HCT116 (cell line): ENCODE results near the gene RNF145. TPM values are rescaled to one million over a fixed set of nuclear protein-coding genes. Genes with fewer than 3 reads are reported as not detected.

Experiments
- ATAC-seq: fragments of 200-7000 bp; cut with Tn5 transposase; 2 replicates; pipeline ENCODE4 v1.9.1; 2020; ENCODE audit warnings: mild to moderate bottlenecking, moderate library complexity
- BruUV-seq: library from RNA; stranded (reverse); fragments of 400-500 nt; replicated peaks from 2 replicates; lab custom pipeline; 2021; lab: Mats Ljungman, UMichigan
- CTCF ChIA-PET: fragments of 300-600 bp; sonication (Branson Sonifier 250); formaldehyde crosslinking; loops from one replicate; lab custom pipeline; 2021; ENCODE audit warnings: antibody characterized with exemption; lab: Charles Lee
- POLR2A ChIA-PET: fragments of 300-600, 350-600 bp; sonication (Branson Sonifier 250); formaldehyde crosslinking; loops from one replicate; lab custom pipeline; 2021; ENCODE audit warnings: antibody characterized with exemption; lab: Charles Lee
- RAD21 ChIA-PET, 2 experiments: fragments of 300-600 bp; sonication (Branson Sonifier 250); formaldehyde crosslinking; loops; one replicate each; lab custom pipeline; 2023; ENCODE audit warnings: low total read pairs in 2 of 2; ENCODE audit not compliant: uncharacterized antibody in 2 of 2, unreplicated experiment in 2 of 2, low non-redundant PET in 1 of 2; lab: Charles Lee
- DNase-seq: peaks from one replicate; pipeline ENCODE4 v3.0.0-alpha.2; 2010; ENCODE audit warnings: low read depth, low spot score
- H2AFZ ChIP-seq: fragments of 200-600 bp; shearing (Covaris generic), sonication (generic); 2 replicates; pipeline ENCODE4 v1.6.1; 2017; ENCODE audit warnings: low read depth, mixed run types, mixed read lengths, antibody characterized with exemption, low read length; ENCODE audit not compliant: poor library complexity, severe bottlenecking
- H3K27ac ChIP-seq: 2 replicates; pipeline ENCODE4 v1.5.1; 2012; ENCODE audit warnings: low read depth, low read length
- H3K27me3 ChIP-seq: fragments of 200-600 bp; sonication (generic); 2 replicates; pipeline ENCODE4 v1.6.1; 2016; ENCODE audit warnings: mixed run types, low read length, mixed read lengths; ENCODE audit not compliant: insufficient read depth
- H3K36me3 ChIP-seq, 2 experiments: fragments of 200-500 bp in 1 of 2; fragments of 200-600 bp in 1 of 2; sonication (Bioruptor generic) in 1 of 2; sonication (generic) in 1 of 2; 2 replicates each; pipeline versions ENCODE4 v1.5.1 to v1.6.1; 2014 to 2016; ENCODE audit warnings: low read length in 2 of 2, inconsistent platforms in 1 of 2, mixed read lengths in 1 of 2, mixed run types in 1 of 2; ENCODE audit not compliant: insufficient read depth in 2 of 2, control insufficient read depth in 1 of 2
- H3K4me1 ChIP-seq, 2 experiments: fragments of 200-600 bp in 1 of 2; sonication (generic) in 1 of 2; 2 replicates each; pipeline versions ENCODE4 v1.5.1 to v1.6.1; 2012 to 2017; ENCODE audit warnings: low read length in 2 of 2, inconsistent platforms in 1 of 2, mild to moderate bottlenecking in 1 of 2, mixed read lengths in 1 of 2, mixed run types in 1 of 2, moderate library complexity in 1 of 2; ENCODE audit not compliant: insufficient read depth in 2 of 2, control insufficient read depth in 1 of 2
- H3K4me2 ChIP-seq: fragments of 200-600 bp; sonication (generic); 2 replicates; pipeline ENCODE4 v1.6.1; 2017; ENCODE audit warnings: mixed run types, low read length, mixed read lengths
- H3K4me3 ChIP-seq, 2 experiments: fragments of 200-600 bp in 1 of 2; sonication (generic) in 1 of 2; replicated peaks in 1 of 2; 2 replicates each; pipeline ENCODE4 v1.5.1; 2011 to 2016; ENCODE audit warnings: low read length in 2 of 2, control low read depth in 1 of 2, low read depth in 1 of 2, mild to moderate bottlenecking in 1 of 2, mixed read lengths in 1 of 2, mixed run types in 1 of 2
- H3K79me2 ChIP-seq: fragments of 200-600 bp; sonication (generic); 2 replicates; pipeline ENCODE4 v1.6.1; 2017; ENCODE audit warnings: mild to moderate bottlenecking, mixed run types, low read length, moderate library complexity, mixed read lengths; ENCODE audit not compliant: insufficient read depth
- H3K9ac ChIP-seq: fragments of 200-600 bp; sonication (generic); 2 replicates; pipeline ENCODE4 v1.6.1; 2016; ENCODE audit warnings: low read length, mixed read lengths
- H3K9me2 ChIP-seq: fragments of 200-600 bp; sonication (generic), shearing (Covaris generic); 2 replicates; pipeline ENCODE4 v1.6.1; 2017; ENCODE audit warnings: mixed run types, mild to moderate bottlenecking, moderate library complexity; ENCODE audit not compliant: insufficient read depth
- H3K9me3 ChIP-seq, 2 experiments: fragments of 200-500 bp in 1 of 2; fragments of 200-600 bp in 1 of 2; sonication (Bioruptor generic) in 1 of 2; sonication (generic) in 1 of 2; 2 replicates each; pipeline ENCODE4 v1.6.1; 2014 to 2017; ENCODE audit warnings: low read length in 2 of 2, mixed read lengths in 2 of 2, inconsistent platforms in 1 of 2, low read depth in 1 of 2, mild to moderate bottlenecking in 1 of 2, mixed run types in 1 of 2, moderate library complexity in 1 of 2; ENCODE audit not compliant: control insufficient read depth in 1 of 2, insufficient read depth in 1 of 2
- H4K20me1 ChIP-seq: fragments of 200-600 bp; sonication (generic), shearing (Covaris generic); 2 replicates; pipeline ENCODE4 v1.6.1; 2017; ENCODE audit warnings: mixed run types, mild to moderate bottlenecking, moderate library complexity; ENCODE audit not compliant: insufficient read depth
- CEBPB ChIP-seq: IDR thresholded peaks from 2 replicates; pipeline ENCODE4 v1.6.1; 2012; ENCODE audit warnings: low read depth
- CTCF ChIP-seq, 3 experiments: fragments of 200-600 bp in 1 of 3; sonication (generic) in 1 of 3; IDR thresholded peaks in 2 of 3; conservative IDR thresholded peaks in 1 of 3; 2 replicates each; pipeline ENCODE4 v1.5.1; 2012 to 2017; ENCODE audit warnings: low read depth in 2 of 3, low read length in 2 of 3, antibody characterized with exemption in 1 of 3, borderline replicate concordance in 1 of 3, control low read depth in 1 of 3, mild to moderate bottlenecking in 1 of 3, mixed read lengths in 1 of 3, mixed run types in 1 of 3, moderate library complexity in 1 of 3; ENCODE audit not compliant: insufficient read depth in 1 of 3
- ELF1 ChIP-seq: IDR thresholded peaks from 2 replicates; pipeline ENCODE4 v1.6.1; 2012; ENCODE audit warnings: low read depth, borderline replicate concordance
- EZH2phosphoT487 ChIP-seq: fragments of 200-600 bp; IDR thresholded peaks from 2 replicates; pipeline ENCODE4 v1.6.1; 2018; ENCODE audit warnings: antibody characterized with exemption, borderline replicate concordance
- RAD21 ChIP-seq: IDR thresholded peaks from 2 replicates; pipeline ENCODE4 v1.6.1; 2012; ENCODE audit warnings: low read depth, mild to moderate bottlenecking
- intact Hi-C: fragments of 100-400 bp; cut with micrococcal nuclease; formaldehyde crosslinking; loops from 2 replicates; pipeline ENCODE4 v1.10.0; 2022
- total RNA-seq: library from RNA; stranded (reverse); gene quantifications from one replicate; pipeline ENCODE4 v1.2.1, GENCODE V29; 2021; ENCODE audit not compliant: unreplicated experiment

Gene RNF145
- total RNA-seq, 1 experiment from 2014 or later, result 60.6 TPM

- BruUV-seq, result no TSS peak
- H3K27ac ChIP-seq, result no peak overlapping the region
- RAD21 ChIA-PET, result interaction anchor here (0.6 to 1.4 kb wide), 3 partner anchors 160 to 245 kb away, joined by 3 to 15 read pairs (median 14); no protein-coding TSS in a partner anchor
- CTCF ChIA-PET, result interaction anchor here (0.7 to 3.6 kb wide), 37 partner anchors 9 to 1234 kb away, joined by 3 to 108 read pairs (median 4); no protein-coding TSS in a partner anchor
- intact Hi-C loops, result loop anchor here (1.0 to 10.0 kb wide), 4 partner anchors 161 to 831 kb away; no protein-coding TSS in a partner anchor
- H3K79me2 ChIP-seq, result no peaks in the 10 kb centered on the region
- H3K36me3 ChIP-seq, result peaks cover 8 to 13% of the 10 kb centered on the region in 2 experiments; a peak in 3 of 4 replicates
- H2AFZ ChIP-seq, result no peak overlapping the region
- H3K27me3 ChIP-seq, result no peaks in the 10 kb centered on the region
- peaks cover 5% of the 10 kb centered on the region; the same call in 1 of the 2 replicates for H4K20me1 ChIP-seq
- no peaks in the 10 kb centered on the region for H3K9me3 ChIP-seq
- DNase-seq (peak; percentile 57), ATAC-seq (peak; percentile 89)
- POLR2A ChIA-PET, result interaction anchor here (0.8 to 1.0 kb wide), 2 partner anchors 160 to 167 kb away, joined by 3 read pairs; no protein-coding TSS in a partner anchor
- no peak overlapping the region for H3K4me3 ChIP-seq
- TF ChIP-seq RAD21 (peak; percentile 88), CTCF (IDR thresholded peaks at IDR 0.05 in 2 of 3, conservative IDR thresholded peaks at IDR 0.05 in 1 of 3; ENCODE audit: borderline replicate concordance in 1 of 3, insufficient read depth in 1 of 3, low read depth in 2 of 3, low read length in 2 of 3) (peak; percentile 68 to 94 (median 74); a peak in 5 of 6 replicates), ELF1 (no peak), CEBPB (0 out of 2 replicates have a peak, but pooled peaks have one; percentile 15), EZH2phosphoT487 (no peak)
- no peaks in the 10 kb centered on the region for H3K4me1 ChIP-seq
- H3K4me2 ChIP-seq, result no peak overlapping the region
- H3K9me2 ChIP-seq, result no peaks in the 10 kb centered on the region
- no peak overlapping the region for H3K9ac ChIP-seq
Observed at GRCh38 chr5:159156426-159157238, 52.7 kb downstream of the RNF145 start.
